HFFc6 (cell line): Measurements from ENCODE around the gene ELMO1. TPM values are rescaled to one million over a fixed set of nuclear protein-coding genes. Genes with fewer than 3 reads are reported as not detected.

Experiments used
- DNase-seq: peaks from one replicate; pipeline ENCODE4 v3.0.0-alpha.2; 2018
- H3K27ac Mint-ChIP-seq: 2 replicates; pipeline ENCODE4 v1.8.0; 2020; ENCODE audit warnings: mild to moderate bottlenecking, mixed read lengths
- H3K27me3 Mint-ChIP-seq: 2 replicates; pipeline ENCODE4 v1.8.0; 2021; ENCODE audit warnings: mild to moderate bottlenecking, moderate library complexity, mixed read lengths; ENCODE audit not compliant: insufficient read depth
- H3K36me3 Mint-ChIP-seq: 2 replicates; pipeline ENCODE4 v1.8.0; 2021; ENCODE audit warnings: low read depth, mixed read lengths
- H3K4me1 Mint-ChIP-seq: 2 replicates; pipeline ENCODE4 v1.8.0; 2020; ENCODE audit warnings: low read depth, mixed read lengths
- H3K4me3 Mint-ChIP-seq: 2 replicates; pipeline ENCODE4 v1.8.0; 2020; ENCODE audit warnings: mild to moderate bottlenecking, moderate library complexity, mixed read lengths
- H3K9me3 Mint-ChIP-seq: 2 replicates; pipeline ENCODE4 v1.8.0; 2020; ENCODE audit warnings: mild to moderate bottlenecking, mixed read lengths
- CTCF ChIP-seq: fragments of 200-600 bp; sonication (generic); IDR thresholded peaks from 2 replicates; pipeline ENCODE4 v1.5.0; 2021; ENCODE audit warnings: antibody characterized with exemption, mild to moderate bottlenecking
- total RNA-seq, 6 experiments: library from RNA; stranded (reverse); fragmentation: NEBNext Ultra II Directional; extraction: Animal tissue kit (Norgen Biotek cat#: 25700); gene quantifications; 2 replicates in 1 of 6; 3 replicates in 5 of 6; pipeline ENCODE4 v1.2.3, GENCODE V29; 2021

Gene ELMO1
- total RNA-seq, 6 experiments from 2014 or later, result not detected

- no peak overlapping the region for H3K4me3 Mint-ChIP-seq
- DNase-seq, result no peak
- no peak overlapping the region for H3K27ac Mint-ChIP-seq
- H3K9me3 Mint-ChIP-seq, result no peaks in the 10 kb centered on the region
- no peak for TF ChIP-seq CTCF
- no peaks in the 10 kb centered on the region for H3K4me1 Mint-ChIP-seq
- no peaks in the 10 kb centered on the region for H3K36me3 Mint-ChIP-seq
- peaks cover 5% of the 10 kb centered on the region for H3K27me3 Mint-ChIP-seq
These were observed 439.5 kb downstream of the ELMO1 start for GRCh38 chr7:37009125-37009675.

GRCh38 chr7:37007691-37008090 is 441.0 kb downstream of the ELMO1 start:
- no peaks in the 10 kb centered on the region for H3K4me1 Mint-ChIP-seq
- H3K27me3 Mint-ChIP-seq, result peaks cover 3% of the 10 kb centered on the region
- no peaks in the 10 kb centered on the region for H3K9me3 Mint-ChIP-seq
- no peak overlapping the region for H3K4me3 Mint-ChIP-seq
- no peaks in the 10 kb centered on the region for H3K36me3 Mint-ChIP-seq
- H3K27ac Mint-ChIP-seq, result no peak overlapping the region
- DNase-seq, result no peak
- no peak for TF ChIP-seq CTCF

- DNase-seq, result no peak
- H3K4me3 Mint-ChIP-seq, result no peak overlapping the region
- no peaks in the 10 kb centered on the region for H3K4me1 Mint-ChIP-seq
- no peaks in the 10 kb centered on the region for H3K36me3 Mint-ChIP-seq
- H3K27ac Mint-ChIP-seq, result no peak overlapping the region
- TF ChIP-seq CTCF, result no peak
- no peaks in the 10 kb centered on the region for H3K9me3 Mint-ChIP-seq
- H3K27me3 Mint-ChIP-seq, result peaks cover 2% of the 10 kb centered on the region
These were observed 441.4 kb downstream of the ELMO1 start for GRCh38 chr7:37007268-37007667.

- Mint-ChIP-seq H3K27me3 (peaks cover 2% of the 10 kb centered on the region), H3K27ac (no peak overlapping the region), H3K9me3 (no peaks in the 10 kb centered on the region), H3K4me1 (no peaks in the 10 kb centered on the region), H3K4me3 (no peak overlapping the region), H3K36me3 (no peaks in the 10 kb centered on the region)
- no peak for DNase-seq
- TF ChIP-seq CTCF, result no peak
These were observed 441.9 kb downstream of the ELMO1 start for GRCh38 chr7:37006764-37007163.

- Mint-ChIP-seq H3K9me3 (no peaks in the 10 kb centered on the region), H3K4me1 (no peaks in the 10 kb centered on the region), H3K27ac (no peak overlapping the region), H3K4me3 (no peak overlapping the region), H3K27me3 (peaks cover 5% of the 10 kb centered on the region), H3K36me3 (no peaks in the 10 kb centered on the region)
- no peak for TF ChIP-seq CTCF
- DNase-seq, result no peak
These were observed 448.2 kb downstream of the ELMO1 start for GRCh38 chr7:37000511-37000910.
